Measurements from ENCODE around the gene BEST4. TPM values are rescaled to one million over a fixed set of nuclear protein-coding genes. Genes with fewer than 3 reads are reported as not detected.
"Not testable (repeated sequence)": the region's sequence is repeated elsewhere in the genome, so short reads cannot be mapped to it uniquely, and the experiment has no call there.

Gene BEST4
- total RNA-seq, 1 experiment from 2014 or later = 0.35 TPM

- peaks cover 27% of the 10 kb centered on the region for H3K36me3 Mint-ChIP-seq (ENCODE audit: insufficient read depth, unreplicated experiment)
- TSS peak; percentile 87 for BruUV-seq (replicated peaks)
- intact Hi-C loops (cut with micrococcal nuclease) = no loop called here
- CTCF ChIA-PET = interaction anchor here (0.7 to 1.5 kb wide), 2 partner anchors 9 to 560 kb away, joined by 6 to 7 read pairs; partner anchors contain the start of gene RNU5D-1
- no peaks in the 10 kb centered on the region for H3K9me3 Mint-ChIP-seq (ENCODE audit: unreplicated experiment)
- no peaks in the 10 kb centered on the region for H3K27me3 Mint-ChIP-seq (ENCODE audit: insufficient read depth, unreplicated experiment)
- TF ChIP-seq CTCF (IDR thresholded peaks at IDR 0.05; ENCODE audit: unreplicated experiment) = no peak
- POLR2A ChIA-PET = interaction anchor here (0.7 to 9.2 kb wide), 6 partner anchors 9 to 270 kb away, joined by 3 to 53 read pairs (median 6); partner anchors contain the start of genes PLK3, RNU5D-1 and RPS8
- H3K4me3 Mint-ChIP-seq (ENCODE audit: unreplicated experiment) = peak overlapping the region; percentile 90
- H3K27ac Mint-ChIP-seq (ENCODE audit: low read depth, unreplicated experiment) = no peak overlapping the region
- no peak for DNase-seq (ENCODE audit: unreplicated experiment)
- peaks cover 6% of the 10 kb centered on the region for H3K4me1 Mint-ChIP-seq (ENCODE audit: insufficient read depth, unreplicated experiment)
Measured at GRCh38 chr1:44740179-44740617, 47.8 kb downstream of the BEST4 start.

- ChIA-PET POLR2A (interaction anchor here (0.7 to 9.2 kb wide), 10 partner anchors 8 to 271 kb away, joined by 3 to 53 read pairs (median 4); partner anchors contain the start of genes PLK3, RNU5D-1 and RPS8), CTCF (interaction anchor here (0.6 to 1.5 kb wide), 2 partner anchors 8 to 185 kb away, joined by 3 to 7 read pairs; partner anchors contain the start of gene RNU5D-1)
- H3K27me3 Mint-ChIP-seq (ENCODE audit: insufficient read depth, unreplicated experiment) = no peaks in the 10 kb centered on the region
- BruUV-seq (replicated peaks) = TSS peak; percentile 96
- peaks cover 21% of the 10 kb centered on the region for H3K36me3 Mint-ChIP-seq (ENCODE audit: insufficient read depth, unreplicated experiment)
- DNase-seq (ENCODE audit: unreplicated experiment) = peak; percentile 97
- H3K4me1 Mint-ChIP-seq (ENCODE audit: insufficient read depth, unreplicated experiment) = peaks cover 6% of the 10 kb centered on the region
- no peaks in the 10 kb centered on the region for H3K9me3 Mint-ChIP-seq (ENCODE audit: unreplicated experiment)
- intact Hi-C loops (cut with micrococcal nuclease) = loop anchor here (2.0 kb wide), 1 partner anchor 35 kb away; the partner anchor contains the start of gene RPS8
- peak within 1 kb of the TSS; percentile 93 for H3K27ac Mint-ChIP-seq (ENCODE audit: low read depth, unreplicated experiment)
- peak within 1 kb of the TSS; percentile 90 for H3K4me3 Mint-ChIP-seq (ENCODE audit: unreplicated experiment)
- TF ChIP-seq CTCF (IDR thresholded peaks at IDR 0.05; ENCODE audit: unreplicated experiment) = no peak
Measured at GRCh38 chr1:44739307-44740178, 48.4 kb downstream of the BEST4 start, which contains the start of gene KIF2C. KIF2C (plus strand) TSS chr1:44739837; CDS start chr1:44739933, 96 bp downstream.

- ChIA-PET CTCF (interaction anchor here (0.6 kb wide), 1 partner anchor 185 kb away, joined by 3 read pairs; no protein-coding TSS in a partner anchor), POLR2A (interaction anchor here (0.7 to 9.2 kb wide), 7 partner anchors 8 to 246 kb away, joined by 3 to 53 read pairs (median 5); partner anchors contain the start of genes PLK3, RNU5D-1 and RPS8)
- H3K27ac Mint-ChIP-seq (ENCODE audit: low read depth, unreplicated experiment) = peak overlapping the region; percentile 93
- not testable (repeated sequence) for H3K4me1 Mint-ChIP-seq (ENCODE audit: insufficient read depth, unreplicated experiment); BruUV-seq (replicated peaks); H3K9me3 Mint-ChIP-seq (ENCODE audit: unreplicated experiment); DNase-seq (ENCODE audit: unreplicated experiment); H3K27me3 Mint-ChIP-seq (ENCODE audit: insufficient read depth, unreplicated experiment)
- peak overlapping the region; percentile 90 for H3K4me3 Mint-ChIP-seq (ENCODE audit: unreplicated experiment)
- intact Hi-C loops (cut with micrococcal nuclease) = loop anchor here (2.0 kb wide), 1 partner anchor 36 kb away; the partner anchor contains the start of gene RPS8
- peaks cover 15% of the 10 kb centered on the region for H3K36me3 Mint-ChIP-seq (ENCODE audit: insufficient read depth, unreplicated experiment)
Measured at GRCh38 chr1:44738953-44739306, 49.0 kb downstream of the BEST4 start.

GRCh38 chr1:44735992-44736391, 52.0 kb downstream of the BEST4 start:
- CTCF ChIA-PET = no interaction called here
- peaks cover 10% of the 10 kb centered on the region for H3K4me1 Mint-ChIP-seq (ENCODE audit: insufficient read depth, unreplicated experiment)
- H3K36me3 Mint-ChIP-seq (ENCODE audit: insufficient read depth, unreplicated experiment) = peaks cover 4% of the 10 kb centered on the region
- no peak overlapping the region for H3K27ac Mint-ChIP-seq (ENCODE audit: low read depth, unreplicated experiment)
- TF ChIP-seq CTCF (IDR thresholded peaks at IDR 0.05; ENCODE audit: unreplicated experiment) = no peak
- H3K9me3 Mint-ChIP-seq (ENCODE audit: unreplicated experiment) = no peaks in the 10 kb centered on the region
- no peak for DNase-seq (ENCODE audit: unreplicated experiment)
- POLR2A ChIA-PET = interaction anchor here (1.0 to 1.3 kb wide), 2 partner anchors 14 to 40 kb away, joined by 3 to 4 read pairs; partner anchors contain the start of gene RPS8
- intact Hi-C loops (cut with micrococcal nuclease) = no loop called here
- no TSS peak for BruUV-seq (replicated peaks)
- H3K4me3 Mint-ChIP-seq (ENCODE audit: unreplicated experiment) = no peak overlapping the region
- H3K27me3 Mint-ChIP-seq (ENCODE audit: insufficient read depth, unreplicated experiment) = no peaks in the 10 kb centered on the region
